ENCODE results near the gene WDR6. TPM values are rescaled to one million over a fixed set of nuclear protein-coding genes. Genes with fewer than 3 reads are reported as not detected.
A peak's percentile ranks its signal among the peaks of the same experiment; 100 is the strongest.

The WDR6 gene, protein sequence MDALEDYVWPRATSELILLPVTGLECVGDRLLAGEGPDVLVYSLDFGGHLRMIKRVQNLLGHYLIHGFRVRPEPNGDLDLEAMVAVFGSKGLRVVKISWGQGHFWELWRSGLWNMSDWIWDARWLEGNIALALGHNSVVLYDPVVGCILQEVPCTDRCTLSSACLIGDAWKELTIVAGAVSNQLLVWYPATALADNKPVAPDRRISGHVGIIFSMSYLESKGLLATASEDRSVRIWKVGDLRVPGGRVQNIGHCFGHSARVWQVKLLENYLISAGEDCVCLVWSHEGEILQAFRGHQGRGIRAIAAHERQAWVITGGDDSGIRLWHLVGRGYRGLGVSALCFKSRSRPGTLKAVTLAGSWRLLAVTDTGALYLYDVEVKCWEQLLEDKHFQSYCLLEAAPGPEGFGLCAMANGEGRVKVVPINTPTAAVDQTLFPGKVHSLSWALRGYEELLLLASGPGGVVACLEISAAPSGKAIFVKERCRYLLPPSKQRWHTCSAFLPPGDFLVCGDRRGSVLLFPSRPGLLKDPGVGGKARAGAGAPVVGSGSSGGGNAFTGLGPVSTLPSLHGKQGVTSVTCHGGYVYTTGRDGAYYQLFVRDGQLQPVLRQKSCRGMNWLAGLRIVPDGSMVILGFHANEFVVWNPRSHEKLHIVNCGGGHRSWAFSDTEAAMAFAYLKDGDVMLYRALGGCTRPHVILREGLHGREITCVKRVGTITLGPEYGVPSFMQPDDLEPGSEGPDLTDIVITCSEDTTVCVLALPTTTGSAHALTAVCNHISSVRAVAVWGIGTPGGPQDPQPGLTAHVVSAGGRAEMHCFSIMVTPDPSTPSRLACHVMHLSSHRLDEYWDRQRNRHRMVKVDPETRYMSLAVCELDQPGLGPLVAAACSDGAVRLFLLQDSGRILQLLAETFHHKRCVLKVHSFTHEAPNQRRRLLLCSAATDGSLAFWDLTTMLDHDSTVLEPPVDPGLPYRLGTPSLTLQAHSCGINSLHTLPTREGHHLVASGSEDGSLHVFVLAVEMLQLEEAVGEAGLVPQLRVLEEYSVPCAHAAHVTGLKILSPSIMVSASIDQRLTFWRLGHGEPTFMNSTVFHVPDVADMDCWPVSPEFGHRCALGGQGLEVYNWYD
- total RNA-seq (2014; rRNA removed; shearing (Covaris generic)): 25.3 and 29.6 TPM in 2 replicates

DNA sequence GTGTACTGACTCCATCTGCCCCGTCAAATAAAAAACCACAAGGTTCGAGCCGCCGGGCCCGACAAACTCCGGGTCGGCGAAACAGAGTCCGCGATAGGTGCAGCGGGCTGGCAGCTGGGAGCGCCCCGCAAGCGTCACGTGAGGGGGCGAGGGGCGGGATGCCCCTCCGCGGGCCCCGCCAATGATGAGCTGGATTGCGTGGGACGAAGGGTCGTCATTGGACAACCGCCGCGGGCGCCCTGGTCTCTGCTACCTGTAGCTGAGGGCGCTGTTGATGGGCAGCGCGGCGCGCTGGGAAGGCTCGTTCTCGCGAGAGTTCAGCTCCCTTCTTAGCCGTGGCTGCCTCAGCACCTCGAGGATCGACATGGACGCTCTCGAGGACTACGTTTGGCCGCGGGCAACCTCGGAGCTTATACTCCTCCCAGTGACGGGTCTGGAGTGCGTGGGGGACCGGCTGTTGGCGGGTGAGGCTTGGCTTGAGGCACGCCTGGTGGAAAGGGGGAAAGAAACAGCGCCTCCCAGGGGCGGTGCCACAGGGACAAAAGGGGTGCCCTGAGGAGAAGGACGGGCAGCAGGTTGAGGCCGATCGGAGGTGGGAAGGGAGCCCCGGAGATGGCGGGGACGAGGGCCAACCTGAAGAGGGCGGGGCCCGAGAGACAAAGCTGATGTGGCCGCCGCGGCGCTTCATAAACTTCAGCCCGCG, at the start of gene WDR6:
Gene WDR6, plus strand, starts transcription at position 324 of the 703 bp plus-strand sequence. Its CDS starts 41 bp downstream, at position 365.
- peak; percentile 90 for DNase-seq (ENCODE audit: low spot score)

DNA sequence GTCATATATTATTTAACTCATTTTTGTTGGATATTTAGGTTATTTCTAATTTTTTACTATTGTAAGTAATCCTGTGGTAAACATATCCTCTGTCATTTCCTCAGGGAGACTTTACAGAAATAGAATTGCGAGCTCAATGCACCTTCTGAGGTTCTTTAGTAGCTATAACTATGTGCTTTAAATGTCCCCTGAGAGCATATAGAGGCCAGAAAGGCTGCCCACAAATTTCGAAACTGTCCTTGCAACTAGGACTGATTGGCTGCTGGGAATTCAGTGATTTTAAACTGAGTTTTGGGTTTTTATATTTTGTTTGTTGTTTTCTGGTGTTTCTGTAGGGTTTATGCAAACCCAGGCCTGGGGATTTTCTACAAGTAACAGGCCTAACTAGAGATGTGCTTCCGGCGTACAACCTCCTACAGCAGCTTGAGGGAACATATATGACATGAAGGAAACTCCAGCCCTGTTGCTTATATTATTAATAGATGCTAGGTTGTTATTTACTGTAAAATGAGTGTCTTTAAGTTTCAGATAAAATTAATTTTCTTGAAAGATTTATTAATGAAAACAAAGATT, 46.3 kb upstream of the WDR6 start:
- DNase-seq (ENCODE audit: low spot score): no peak

DNA sequence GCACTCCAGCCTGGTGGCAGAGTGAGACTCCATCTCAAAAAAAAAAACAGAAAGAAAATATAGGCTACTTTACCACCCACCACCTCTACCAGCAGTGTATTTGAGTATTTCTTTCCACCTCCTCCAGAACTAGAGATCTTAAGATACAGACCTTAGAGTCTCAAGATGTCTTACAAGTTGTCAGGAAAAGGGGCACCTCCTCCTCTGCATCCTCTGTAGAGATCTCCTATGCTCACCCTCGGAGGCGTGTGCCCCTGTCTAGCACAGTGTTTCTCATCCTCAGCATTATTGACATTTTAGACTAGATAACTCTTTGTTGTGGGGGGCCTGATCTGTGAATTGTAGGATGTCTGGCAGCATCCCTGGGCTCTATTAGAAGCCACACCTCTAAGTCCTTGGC, 44.9 kb upstream of the WDR6 start:
- DNase-seq (ENCODE audit: low spot score): no peak

DNA sequence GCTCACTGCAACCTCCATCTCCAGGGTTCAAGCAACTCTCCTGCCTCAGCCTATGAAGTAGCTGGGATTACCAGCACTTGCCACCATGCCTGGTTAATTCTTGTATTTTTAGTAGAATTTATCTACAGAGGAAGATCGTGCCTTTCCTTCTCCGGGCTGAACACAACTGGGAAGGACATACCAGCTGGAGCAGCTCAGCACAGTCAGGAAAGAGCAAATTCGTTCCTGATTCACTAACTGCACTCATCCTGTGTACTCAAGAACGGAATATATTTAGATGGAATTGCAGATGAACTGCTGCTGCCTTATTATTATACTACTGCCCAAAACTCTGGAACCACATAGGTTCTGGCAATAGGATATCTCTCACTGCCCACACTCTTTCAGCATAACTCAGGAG, 44.3 kb upstream of the WDR6 start:
- DNase-seq (ENCODE audit: low spot score): no peak

DNA sequence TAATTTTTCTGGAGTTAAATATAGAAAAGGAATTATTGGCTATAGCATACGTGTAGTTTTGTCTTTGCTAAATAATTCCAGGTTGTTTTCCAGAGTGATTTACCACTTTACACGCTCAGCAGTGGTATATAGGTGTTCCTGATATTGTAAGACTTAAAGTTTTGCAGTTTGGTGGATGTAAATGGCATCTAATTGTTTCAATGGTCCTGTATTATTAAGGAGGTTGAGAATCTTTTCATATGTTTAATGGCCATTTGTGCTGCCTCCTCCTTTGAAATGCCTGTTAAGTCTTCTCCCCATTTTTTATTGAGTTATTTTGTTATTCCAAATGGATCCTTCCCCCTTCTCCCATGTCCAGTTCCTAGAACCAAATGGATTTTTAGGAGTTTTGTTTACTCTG, 43.6 kb upstream of the WDR6 start:
- no peak for DNase-seq (ENCODE audit: low spot score)

DNA sequence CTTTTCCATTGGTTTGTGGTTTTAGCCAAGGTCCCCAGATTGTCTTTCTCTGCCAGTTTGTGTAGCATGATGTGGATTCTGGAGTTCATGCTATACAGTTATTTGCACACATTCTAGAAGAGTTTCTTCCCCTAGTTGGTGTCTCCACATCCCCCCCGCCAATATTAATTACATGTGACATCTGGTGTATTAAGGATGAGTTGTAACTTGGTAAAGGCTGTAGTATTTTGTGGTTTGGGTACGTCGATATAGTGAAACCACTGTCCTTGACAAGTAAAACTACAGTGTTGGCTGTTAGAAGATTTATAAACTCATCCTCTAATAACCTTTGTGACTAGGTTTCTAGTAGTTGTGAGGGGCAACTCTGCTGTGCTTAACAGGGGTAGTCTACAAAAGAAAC, 40.8 kb upstream of the WDR6 start:
- no peak for DNase-seq (ENCODE audit: low spot score)

DNA sequence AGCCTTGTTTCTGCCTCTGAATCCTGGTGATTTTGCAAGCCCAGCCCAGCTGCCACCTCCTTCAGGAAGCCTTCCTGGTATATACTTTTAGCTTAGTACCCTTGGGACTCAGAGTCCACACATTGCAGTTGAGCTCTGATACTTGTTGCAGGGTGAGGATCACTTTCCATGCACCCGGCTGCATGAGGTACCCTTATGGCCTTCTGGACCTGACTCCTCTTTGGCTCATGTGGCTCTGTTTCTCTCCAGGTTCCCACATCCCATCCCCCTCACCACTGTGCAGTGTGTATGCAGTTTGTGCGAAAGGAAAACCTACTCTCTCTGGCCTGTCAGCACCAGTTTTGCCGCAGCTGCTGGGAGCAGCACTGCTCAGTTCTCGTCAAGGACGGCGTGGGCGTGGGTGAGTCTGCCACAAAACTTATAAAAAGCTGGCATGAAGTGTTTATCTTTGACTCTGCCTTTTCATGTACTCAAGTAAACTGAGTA, 40.3 kb upstream of the WDR6 start:
- DNase-seq (ENCODE audit: low spot score): no peak

DNA sequence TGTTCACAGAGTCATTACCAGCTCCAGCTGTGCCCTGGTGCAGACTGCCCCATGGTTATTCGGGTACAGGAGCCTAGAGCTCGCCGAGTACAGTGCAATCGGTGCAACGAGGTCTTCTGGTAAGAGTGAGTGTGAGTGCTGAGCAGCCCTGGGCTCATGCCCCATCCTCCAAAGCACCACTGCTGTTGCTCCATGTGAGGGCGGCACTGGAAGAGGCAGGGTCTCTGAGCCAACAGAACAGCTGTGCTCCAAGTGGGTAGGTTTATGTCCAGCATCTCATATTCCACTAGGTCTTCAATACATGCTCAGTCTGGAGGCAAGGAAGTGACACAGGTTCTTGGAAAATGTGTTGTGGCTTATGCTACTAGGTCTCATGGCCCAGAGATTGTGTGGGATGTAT, 36.6 kb upstream of the WDR6 start:
- DNase-seq (ENCODE audit: low spot score): no peak

DNA sequence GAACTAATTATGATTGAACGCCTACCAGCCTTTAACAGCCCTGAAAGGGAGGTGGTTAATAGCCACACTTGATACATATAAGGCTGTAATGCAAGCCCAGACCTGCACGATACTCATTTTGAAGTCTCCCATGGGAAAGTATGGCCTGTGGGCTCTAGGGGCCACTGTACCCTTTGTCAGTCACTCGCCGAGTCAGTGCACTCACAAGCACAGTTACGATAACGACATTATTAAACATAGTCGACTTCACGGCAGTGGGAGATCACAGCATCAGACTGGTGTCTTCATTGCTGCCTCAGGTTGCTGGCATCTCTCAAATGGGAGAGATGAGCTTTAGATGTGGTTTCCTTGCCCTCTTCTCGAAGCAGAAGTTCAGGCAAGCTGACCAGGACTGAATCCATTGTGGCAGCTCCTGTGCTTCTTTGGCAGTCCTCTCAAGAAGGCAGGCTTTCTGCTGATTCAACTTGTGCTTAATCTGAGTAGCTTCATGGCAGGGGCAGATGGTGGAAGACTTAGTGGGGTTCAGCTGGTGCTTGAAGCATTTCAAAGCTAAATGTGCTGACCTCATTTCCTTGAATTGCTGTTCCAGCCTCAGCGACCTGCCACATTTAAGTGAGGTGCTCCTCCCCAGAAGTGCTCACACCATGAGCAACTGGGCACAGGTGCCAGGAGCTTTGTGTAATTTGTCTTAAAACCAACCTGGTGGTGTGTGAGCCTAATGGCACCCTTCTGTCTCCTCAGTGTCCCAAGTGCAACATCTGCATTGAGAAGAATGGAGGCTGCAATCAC, 32.9 kb upstream of the WDR6 start:
- no peak for DNase-seq (ENCODE audit: low spot score)

DNA sequence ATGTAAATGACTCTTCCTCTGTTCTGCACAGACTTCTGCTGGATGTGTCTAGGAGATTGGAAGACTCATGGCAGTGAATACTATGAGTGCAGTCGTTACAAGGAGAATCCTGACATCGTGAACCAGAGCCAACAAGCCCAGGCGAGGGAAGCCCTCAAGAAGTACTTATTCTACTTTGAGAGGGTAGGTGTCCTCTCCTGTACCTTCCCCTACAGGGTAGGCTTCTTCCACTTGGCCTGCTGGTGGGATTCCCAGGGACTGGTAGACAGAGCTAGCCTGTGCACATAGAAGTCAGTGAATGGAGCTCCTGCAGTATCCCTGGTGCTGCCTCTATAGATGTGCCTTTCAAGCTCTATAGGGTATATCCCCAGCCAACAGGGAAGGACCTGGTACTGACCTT, 27.7 kb upstream of the WDR6 start:
- no peak for DNase-seq (ENCODE audit: low spot score)

DNA sequence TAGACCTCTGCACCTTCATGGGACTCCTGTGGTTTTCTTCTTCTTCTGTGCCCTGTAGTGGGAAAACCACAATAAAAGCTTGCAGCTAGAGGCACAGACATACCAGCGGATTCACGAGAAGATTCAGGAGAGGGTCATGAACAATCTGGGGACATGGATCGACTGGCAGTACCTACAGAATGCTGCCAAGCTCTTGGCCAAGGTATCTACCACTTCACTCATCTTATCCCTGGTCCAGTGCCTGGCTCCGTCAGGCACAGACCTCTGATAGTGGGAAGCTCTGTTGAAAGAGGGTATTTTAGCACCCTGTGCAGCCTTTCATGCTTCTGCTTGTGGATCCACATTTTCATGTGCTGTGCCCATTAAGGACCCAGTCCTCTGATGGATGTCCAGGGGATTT, 26.9 kb upstream of the WDR6 start:
- DNase-seq (ENCODE audit: low spot score): no peak

DNA sequence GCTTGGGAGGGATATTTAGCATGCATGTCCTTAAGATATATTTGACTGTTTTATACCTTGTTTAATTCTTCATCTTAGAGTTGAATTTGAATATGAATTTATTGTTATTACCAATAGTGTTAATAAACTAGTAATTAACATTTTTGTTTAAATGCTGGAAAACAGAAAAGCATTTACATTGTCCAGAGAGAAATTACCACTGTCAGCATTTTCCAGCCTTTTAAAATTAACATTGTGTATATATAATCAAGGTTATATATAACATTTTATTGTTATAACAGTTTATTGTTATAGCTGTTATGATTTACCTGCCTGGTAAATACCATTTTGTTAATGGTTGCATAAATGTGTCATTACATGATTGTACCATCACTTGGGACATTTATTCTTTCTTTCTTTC, 25.2 kb upstream of the WDR6 start:
- DNase-seq (ENCODE audit: low spot score): no peak

DNA sequence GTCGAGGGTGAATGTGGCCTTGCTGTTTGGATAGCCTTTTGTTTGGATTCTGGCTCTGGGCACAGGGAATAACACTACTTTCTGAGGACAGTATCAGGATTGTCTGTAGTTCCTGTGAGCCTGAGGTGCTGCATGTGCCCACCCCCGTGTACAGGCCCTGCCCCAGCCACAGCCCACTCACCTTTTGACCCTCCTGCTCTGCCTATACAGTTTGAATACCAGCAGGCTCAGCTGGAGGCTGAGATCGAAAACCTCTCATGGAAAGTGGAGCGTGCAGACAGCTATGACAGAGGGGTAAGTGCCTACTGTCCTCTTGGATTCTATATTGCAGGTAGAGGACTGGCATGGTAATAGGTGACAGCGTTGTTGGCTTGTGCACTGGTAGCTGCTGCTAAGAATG, 24.5 kb upstream of the WDR6 start:
- DNase-seq (ENCODE audit: low spot score): no peak

DNA sequence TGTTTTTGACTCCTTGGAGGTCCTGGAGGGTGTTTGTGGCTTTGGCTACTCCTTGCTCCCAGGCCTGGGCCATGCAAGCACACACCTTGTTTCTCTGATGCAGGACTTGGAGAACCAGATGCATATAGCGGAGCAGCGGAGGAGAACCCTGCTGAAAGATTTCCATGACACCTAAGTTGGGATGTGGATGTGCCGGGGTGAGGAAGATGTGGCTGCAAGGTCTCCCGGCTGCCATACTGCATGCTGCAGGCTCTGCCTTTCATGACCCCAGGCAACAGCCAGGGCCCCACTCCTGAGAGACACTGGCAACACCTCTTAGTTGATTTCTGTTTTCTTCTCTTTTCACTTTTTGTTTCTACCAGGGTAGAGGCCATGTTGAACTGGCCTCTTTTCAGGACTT, 24.1 kb upstream of the WDR6 start:
- DNase-seq (ENCODE audit: low spot score): no peak

DNA sequence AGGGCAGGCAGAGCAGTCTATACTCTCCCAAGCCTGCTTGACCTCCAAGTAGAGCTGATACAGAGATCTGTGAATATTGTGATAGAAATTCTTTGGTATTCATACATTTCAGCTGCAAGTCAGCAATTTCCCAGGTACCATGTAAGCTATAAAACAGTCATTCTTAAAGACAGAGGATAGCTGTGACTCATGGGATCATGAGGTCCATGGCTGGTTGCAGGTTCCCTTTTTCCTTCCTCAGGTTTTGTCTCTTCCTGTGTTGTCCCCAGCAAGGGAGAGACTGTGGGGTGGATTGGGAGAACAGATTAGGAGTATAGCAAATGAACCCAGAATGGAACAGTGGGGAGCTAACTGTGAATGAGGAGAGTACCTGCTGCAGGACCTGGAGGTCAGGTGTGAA, 22.5 kb upstream of the WDR6 start:
- DNase-seq (ENCODE audit: low spot score): no peak

DNA sequence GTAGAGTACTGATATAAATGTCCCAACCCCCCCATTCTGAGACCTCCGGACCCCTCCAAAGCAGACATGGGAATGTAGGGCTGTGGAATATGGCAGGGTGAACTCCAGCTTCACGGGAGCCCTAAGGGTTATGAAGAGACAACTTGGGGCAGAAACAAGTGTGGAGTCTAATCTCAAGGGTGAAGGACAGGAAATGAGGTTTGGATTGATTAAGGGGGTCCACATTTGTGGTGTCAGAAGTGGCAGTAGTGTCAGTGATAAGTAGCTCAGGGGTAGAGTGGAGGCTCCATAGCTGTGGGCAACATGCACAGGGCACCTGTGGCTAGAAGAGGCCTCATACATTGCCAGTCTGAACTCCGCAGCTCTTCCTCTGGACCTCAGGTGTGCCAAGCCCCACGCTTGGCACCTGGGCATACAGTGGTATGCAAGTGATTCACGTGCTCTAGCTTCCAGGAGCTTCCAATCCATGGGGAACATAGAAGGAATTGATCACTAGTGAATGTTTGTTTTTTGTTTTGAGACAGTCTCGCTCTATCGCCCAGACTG, 21.3 kb upstream of the WDR6 start:
- no peak for DNase-seq (ENCODE audit: low spot score)

DNA sequence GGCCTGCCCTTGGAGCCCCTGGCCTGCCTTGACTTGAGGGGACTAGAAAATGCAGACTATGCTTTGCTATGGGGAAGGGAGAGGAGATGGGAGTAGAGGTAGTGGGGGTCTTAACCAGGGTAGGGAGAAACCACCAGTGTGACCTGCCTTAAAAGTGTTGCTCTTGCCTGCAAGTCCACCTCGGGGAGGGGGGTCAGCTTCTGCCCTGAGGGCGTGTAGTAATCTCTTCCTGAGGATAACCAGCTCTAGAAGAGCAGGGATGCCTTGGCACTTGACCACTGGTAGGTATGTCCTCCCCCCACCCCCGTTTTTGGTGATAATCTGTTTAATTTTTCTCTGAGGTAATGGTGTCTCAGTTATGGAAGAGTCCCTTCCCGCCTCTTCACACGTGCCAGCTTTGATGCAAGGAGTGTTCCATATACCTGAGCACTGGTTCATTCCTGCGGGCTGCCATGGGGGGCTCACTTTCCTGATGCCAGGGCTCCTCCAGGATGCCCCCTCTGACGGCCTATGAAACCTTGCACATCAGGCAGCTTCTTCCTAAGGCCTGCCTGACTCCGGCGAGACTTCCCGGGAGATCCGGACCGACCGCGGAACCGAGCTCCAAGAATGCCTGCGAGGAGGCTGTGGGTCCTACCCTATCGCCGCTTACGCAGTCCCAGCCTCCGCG, 17.9 kb upstream of the WDR6 start:
- no peak for DNase-seq (ENCODE audit: low spot score)

DNA sequence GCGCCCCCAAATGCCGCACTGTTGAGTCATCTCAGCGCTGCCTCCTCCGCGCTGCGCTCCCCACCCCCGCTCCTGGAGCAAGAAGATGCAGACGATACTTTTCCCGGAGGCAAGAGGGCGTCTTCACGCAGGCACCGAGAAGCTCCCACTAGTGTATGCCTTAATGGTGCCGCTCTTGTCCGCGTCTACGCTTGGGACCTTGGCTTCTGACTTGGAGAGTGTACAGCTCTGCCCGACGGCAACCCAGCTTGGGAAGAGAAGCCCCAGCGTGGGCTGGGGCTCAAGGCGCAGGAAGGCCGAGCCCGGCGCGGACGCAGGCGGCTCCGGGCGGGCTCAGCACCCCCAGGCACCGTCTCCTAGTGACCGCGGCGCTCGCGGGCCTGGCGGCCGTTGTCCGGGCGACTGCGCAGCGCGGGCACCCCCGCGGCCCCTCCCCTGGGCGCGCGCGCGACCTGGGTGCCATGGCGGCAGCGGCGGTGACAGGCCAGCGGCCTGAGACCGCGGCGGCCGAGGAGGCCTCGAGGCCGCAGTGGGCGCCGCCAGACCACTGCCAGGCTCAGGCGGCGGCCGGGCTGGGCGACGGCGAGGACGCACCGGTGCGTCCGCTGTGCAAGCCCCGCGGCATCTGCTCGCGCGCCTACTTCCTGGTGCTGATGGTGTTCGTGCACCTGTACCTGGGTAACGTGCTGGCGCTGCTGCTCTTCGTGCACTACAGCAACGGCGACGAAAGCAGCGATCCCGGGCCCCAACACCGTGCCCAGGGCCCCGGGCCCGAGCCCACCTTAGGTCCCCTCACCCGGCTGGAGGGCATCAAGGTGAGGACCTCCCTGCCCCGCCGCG, 17.2 kb upstream of the WDR6 start, which contains the start of gene P4HTM:
Gene P4HTM, plus strand, starts transcription at position 446 of the 840 bp plus-strand sequence. Its CDS starts 16 bp downstream, at position 462.
- peak; percentile 79 for DNase-seq (ENCODE audit: low spot score)

Data from H4 (cell line).